Measurements from ENCODE around the gene DIP2C. TPM values are rescaled to one million over a fixed set of nuclear protein-coding genes. Genes with fewer than 3 reads are reported as not detected.

The DIP2C gene
- total RNA-seq, 1 donor from 2014 or later: 52.6 TPM

GRCh38 chr10:483261-483660 is 206.2 kb downstream of the DIP2C start:
- peaks cover 26% of the 10 kb centered on the region for H3K9me3 Mint-ChIP-seq (ENCODE audit: unreplicated experiment)
- peaks cover 6% of the 10 kb centered on the region for H3K36me3 Mint-ChIP-seq (ENCODE audit: unreplicated experiment)
- H3K27me3 Mint-ChIP-seq (ENCODE audit: unreplicated experiment): peaks cover 17% of the 10 kb centered on the region
- no peak for DNase-seq
- no peak for TF ChIP-seq CTCF (IDR thresholded peaks at IDR 0.05; ENCODE audit: partially characterized antibody, unreplicated experiment)
- H3K4me1 Mint-ChIP-seq (ENCODE audit: low read depth, unreplicated experiment): peaks cover 30% of the 10 kb centered on the region
- peak overlapping the region; percentile 32 for H3K4me3 Mint-ChIP-seq (ENCODE audit: unreplicated experiment)
- H3K27ac Mint-ChIP-seq (ENCODE audit: unreplicated experiment): peak overlapping the region; percentile 14

- peaks cover 26% of the 10 kb centered on the region for H3K9me3 Mint-ChIP-seq (ENCODE audit: unreplicated experiment)
- H3K36me3 Mint-ChIP-seq (ENCODE audit: unreplicated experiment): peaks cover 7% of the 10 kb centered on the region
- H3K27me3 Mint-ChIP-seq (ENCODE audit: unreplicated experiment): peaks cover 16% of the 10 kb centered on the region
- H3K27ac Mint-ChIP-seq (ENCODE audit: unreplicated experiment): peak overlapping the region; percentile 14
- H3K4me3 Mint-ChIP-seq (ENCODE audit: unreplicated experiment): peak overlapping the region; percentile 32
- no peak for DNase-seq
- H3K4me1 Mint-ChIP-seq (ENCODE audit: low read depth, unreplicated experiment): peaks cover 30% of the 10 kb centered on the region
- TF ChIP-seq CTCF (IDR thresholded peaks at IDR 0.05; ENCODE audit: partially characterized antibody, unreplicated experiment): no peak
These were observed 206.6 kb downstream of the DIP2C start for GRCh38 chr10:482848-483247.

GRCh38 chr10:482051-482501 is 207.4 kb downstream of the DIP2C start:
- no peak for DNase-seq
- no peak overlapping the region for H3K4me3 Mint-ChIP-seq (ENCODE audit: unreplicated experiment)
- H3K4me1 Mint-ChIP-seq (ENCODE audit: low read depth, unreplicated experiment): peaks cover 30% of the 10 kb centered on the region
- TF ChIP-seq CTCF (IDR thresholded peaks at IDR 0.05; ENCODE audit: partially characterized antibody, unreplicated experiment): no peak
- peaks cover 14% of the 10 kb centered on the region for H3K36me3 Mint-ChIP-seq (ENCODE audit: unreplicated experiment)
- H3K27me3 Mint-ChIP-seq (ENCODE audit: unreplicated experiment): peaks cover 16% of the 10 kb centered on the region
- H3K9me3 Mint-ChIP-seq (ENCODE audit: unreplicated experiment): peaks cover 28% of the 10 kb centered on the region
- no peak overlapping the region for H3K27ac Mint-ChIP-seq (ENCODE audit: unreplicated experiment)

- Mint-ChIP-seq H3K4me3 (ENCODE audit: unreplicated experiment) (no peak overlapping the region), H3K36me3 (ENCODE audit: unreplicated experiment) (peaks cover 18% of the 10 kb centered on the region), H3K9me3 (ENCODE audit: unreplicated experiment) (peaks cover 30% of the 10 kb centered on the region), H3K27ac (ENCODE audit: unreplicated experiment) (no peak overlapping the region), H3K27me3 (ENCODE audit: unreplicated experiment) (peaks cover 19% of the 10 kb centered on the region), H3K4me1 (ENCODE audit: low read depth, unreplicated experiment) (peaks cover 28% of the 10 kb centered on the region)
- DNase-seq: no peak
- TF ChIP-seq CTCF (IDR thresholded peaks at IDR 0.05; ENCODE audit: partially characterized antibody, unreplicated experiment): no peak
These were observed 207.8 kb downstream of the DIP2C start for GRCh38 chr10:481628-482027.

- DNase-seq: no peak
- Mint-ChIP-seq H3K4me3 (ENCODE audit: unreplicated experiment) (no peak overlapping the region), H3K27me3 (ENCODE audit: unreplicated experiment) (peaks cover 19% of the 10 kb centered on the region), H3K9me3 (ENCODE audit: unreplicated experiment) (peaks cover 28% of the 10 kb centered on the region), H3K4me1 (ENCODE audit: low read depth, unreplicated experiment) (peaks cover 25% of the 10 kb centered on the region), H3K36me3 (ENCODE audit: unreplicated experiment) (peaks cover 18% of the 10 kb centered on the region), H3K27ac (ENCODE audit: unreplicated experiment) (no peak overlapping the region)
- no peak for TF ChIP-seq CTCF (IDR thresholded peaks at IDR 0.05; ENCODE audit: partially characterized antibody, unreplicated experiment)
These were observed 208.4 kb downstream of the DIP2C start for GRCh38 chr10:480928-481552.

All from glutamatergic neuron (in vitro differentiated cells).